ENCODE results near the gene NIPAL4.
A peak's percentile ranks its signal among the peaks of the same experiment; 100 is the strongest.

NIPAL4 gene

DNA sequence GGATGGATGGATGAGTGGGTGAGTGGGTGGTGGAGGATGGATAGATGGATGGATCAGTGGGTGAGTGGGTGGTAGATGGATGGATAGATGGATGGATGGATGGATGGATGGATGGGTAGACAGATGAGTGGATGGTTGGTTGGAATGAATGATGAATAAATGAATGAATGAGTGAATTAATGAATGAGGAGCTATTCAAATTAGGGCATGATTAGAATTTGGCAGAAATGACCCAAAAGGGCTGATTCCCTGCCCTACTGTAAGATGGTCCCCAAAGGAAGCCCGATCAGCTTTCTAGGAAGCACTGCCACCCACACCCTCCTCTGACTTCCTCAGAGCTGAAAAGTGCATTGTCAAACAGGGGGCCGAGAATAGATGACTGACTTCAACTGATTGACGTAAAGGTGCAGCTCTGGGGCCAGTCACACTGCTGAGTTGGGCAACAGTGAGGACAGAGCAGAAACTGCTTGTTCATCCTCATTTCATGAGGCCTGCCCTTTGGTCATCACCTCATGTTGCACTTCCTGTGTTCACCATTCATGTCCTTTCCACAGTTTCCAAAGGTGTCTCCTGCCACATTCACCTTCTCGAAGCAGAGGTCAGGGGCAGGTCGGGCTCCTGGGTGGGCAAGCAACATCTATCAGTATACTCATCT is 34.3 kb downstream of the NIPAL4 start:
- no peak for DNase-seq (ENCODE audit: low read depth)
- TF ChIP-seq, protein P1, sequence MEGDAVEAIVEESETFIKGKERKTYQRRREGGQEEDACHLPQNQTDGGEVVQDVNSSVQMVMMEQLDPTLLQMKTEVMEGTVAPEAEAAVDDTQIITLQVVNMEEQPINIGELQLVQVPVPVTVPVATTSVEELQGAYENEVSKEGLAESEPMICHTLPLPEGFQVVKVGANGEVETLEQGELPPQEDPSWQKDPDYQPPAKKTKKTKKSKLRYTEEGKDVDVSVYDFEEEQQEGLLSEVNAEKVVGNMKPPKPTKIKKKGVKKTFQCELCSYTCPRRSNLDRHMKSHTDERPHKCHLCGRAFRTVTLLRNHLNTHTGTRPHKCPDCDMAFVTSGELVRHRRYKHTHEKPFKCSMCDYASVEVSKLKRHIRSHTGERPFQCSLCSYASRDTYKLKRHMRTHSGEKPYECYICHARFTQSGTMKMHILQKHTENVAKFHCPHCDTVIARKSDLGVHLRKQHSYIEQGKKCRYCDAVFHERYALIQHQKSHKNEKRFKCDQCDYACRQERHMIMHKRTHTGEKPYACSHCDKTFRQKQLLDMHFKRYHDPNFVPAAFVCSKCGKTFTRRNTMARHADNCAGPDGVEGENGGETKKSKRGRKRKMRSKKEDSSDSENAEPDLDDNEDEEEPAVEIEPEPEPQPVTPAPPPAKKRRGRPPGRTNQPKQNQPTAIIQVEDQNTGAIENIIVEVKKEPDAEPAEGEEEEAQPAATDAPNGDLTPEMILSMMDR (conservative IDR thresholded peaks at IDR 0.05; ENCODE audit: low read depth, low read length): no peak
- no peak overlapping the region for H3K4me3 ChIP-seq (ENCODE audit: low read depth, low read length)

DNA sequence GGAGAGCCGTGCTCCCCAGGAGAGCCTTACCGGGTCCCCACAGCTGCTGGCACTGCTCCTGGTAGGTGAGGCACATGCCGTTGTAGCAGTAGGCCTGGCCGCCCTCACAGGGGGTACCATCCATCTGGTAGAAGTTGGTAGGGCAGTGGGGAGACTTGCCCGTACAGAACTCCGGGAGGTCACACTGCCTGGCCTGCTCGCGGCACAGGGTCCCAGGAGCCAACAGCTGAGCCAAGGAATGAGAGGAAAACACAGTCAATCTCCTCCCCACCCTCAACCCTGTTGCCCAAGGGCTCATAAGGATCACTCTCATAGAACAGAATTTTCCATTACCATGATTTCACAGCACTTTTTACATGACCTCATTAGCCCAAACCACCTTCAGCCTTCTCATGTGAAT is 36.9 kb downstream of the NIPAL4 start:
- TF ChIP-seq, protein P1 (conservative IDR thresholded peaks at IDR 0.05; ENCODE audit: low read depth, low read length): no peak
- H3K4me3 ChIP-seq (ENCODE audit: low read depth, low read length): no peak overlapping the region
- no peak for DNase-seq (ENCODE audit: low read depth)

DNA sequence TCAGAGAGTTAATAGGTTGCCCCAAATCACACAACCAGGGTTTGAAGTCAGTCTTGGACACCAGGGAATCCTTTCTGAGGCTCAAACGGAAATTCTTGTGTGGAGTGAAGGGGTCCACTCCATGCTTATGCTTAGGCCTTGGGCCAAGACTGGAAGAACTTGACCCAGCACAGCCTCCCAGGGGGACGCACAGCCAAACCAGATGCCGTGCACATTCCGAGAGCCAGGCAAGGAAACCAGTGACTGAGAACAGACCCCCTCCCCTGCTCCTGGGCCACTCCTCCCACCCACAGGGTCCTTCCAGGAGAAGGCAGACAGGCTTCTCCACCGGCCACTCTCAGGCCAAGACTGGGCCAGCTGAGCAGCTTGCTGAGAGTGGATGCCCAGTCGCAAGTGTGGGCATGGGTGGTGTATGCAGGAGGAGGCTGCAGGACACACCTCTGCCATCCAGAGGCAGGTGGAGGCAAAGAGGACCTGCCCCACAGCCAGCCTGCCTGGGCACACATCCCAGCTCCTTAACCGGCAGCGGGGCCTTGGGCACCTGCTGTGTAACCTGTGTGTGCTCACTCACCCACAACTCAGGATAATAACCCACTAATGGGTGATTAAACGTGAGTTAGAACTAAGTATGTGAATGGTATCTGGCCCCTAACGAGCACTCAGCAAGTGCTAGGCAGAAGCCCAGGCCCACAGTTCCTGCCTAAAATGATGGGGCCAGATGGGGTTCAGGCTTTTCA is 38.0 kb downstream of the NIPAL4 start:
- H3K4me3 ChIP-seq (ENCODE audit: low read depth, low read length): no peak overlapping the region
- TF ChIP-seq, protein P1 (conservative IDR thresholded peaks at IDR 0.05; ENCODE audit: low read depth, low read length): no peak
- DNase-seq (ENCODE audit: low read depth): no peak

DNA sequence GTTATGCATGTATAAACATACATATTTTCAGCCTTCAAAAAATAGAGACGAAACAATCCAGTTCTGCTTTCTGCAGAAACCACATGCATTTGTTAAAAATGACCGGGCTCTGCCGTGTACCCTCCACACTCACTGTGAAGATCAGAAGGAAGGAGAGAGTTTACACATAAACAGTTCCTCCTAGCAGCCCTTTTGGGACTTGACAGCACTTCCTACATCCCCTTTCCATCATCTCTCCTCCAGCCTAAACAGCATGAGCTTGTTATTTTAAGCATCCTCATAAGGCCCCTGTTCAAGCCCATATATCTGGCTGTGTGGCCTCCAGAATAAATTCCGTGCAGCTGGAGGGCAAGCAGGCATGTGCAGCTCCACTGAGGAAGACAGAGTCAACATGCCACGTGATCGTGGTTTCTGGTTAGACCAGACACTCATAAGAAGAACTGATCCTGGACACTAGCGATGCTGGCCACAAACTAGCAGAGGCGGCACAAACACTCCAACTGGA is 42.2 kb downstream of the NIPAL4 start:
- TF ChIP-seq, protein P1 (conservative IDR thresholded peaks at IDR 0.05; ENCODE audit: low read depth, low read length): no peak
- peak; percentile 48 for DNase-seq (ENCODE audit: low read depth)
- no peak overlapping the region for H3K4me3 ChIP-seq (ENCODE audit: low read depth, low read length)

DNA sequence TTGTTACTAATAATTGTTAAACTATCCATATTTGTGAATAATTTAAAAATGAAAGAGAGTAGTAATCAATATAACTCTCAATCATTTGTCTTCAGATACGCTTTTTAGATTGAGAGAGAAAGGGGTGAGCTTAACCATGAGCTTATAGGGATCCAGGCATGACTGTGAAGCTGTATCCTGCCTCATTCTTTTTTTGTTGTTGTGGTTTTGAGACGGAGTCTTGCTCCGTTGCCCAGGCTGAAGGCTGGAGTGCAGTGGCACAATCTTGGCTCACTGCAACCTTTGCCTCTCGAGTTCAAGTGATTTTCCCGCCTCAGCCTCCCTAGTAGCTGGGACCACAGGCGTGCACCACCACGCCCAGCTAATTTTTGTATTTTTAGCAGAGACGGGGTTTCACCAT is 44.0 kb downstream of the NIPAL4 start:
- DNase-seq (ENCODE audit: low read depth): no peak
- H3K4me3 ChIP-seq (ENCODE audit: low read depth, low read length): no peak overlapping the region
- TF ChIP-seq, protein P1 (conservative IDR thresholded peaks at IDR 0.05; ENCODE audit: low read depth, low read length): no peak

DNA sequence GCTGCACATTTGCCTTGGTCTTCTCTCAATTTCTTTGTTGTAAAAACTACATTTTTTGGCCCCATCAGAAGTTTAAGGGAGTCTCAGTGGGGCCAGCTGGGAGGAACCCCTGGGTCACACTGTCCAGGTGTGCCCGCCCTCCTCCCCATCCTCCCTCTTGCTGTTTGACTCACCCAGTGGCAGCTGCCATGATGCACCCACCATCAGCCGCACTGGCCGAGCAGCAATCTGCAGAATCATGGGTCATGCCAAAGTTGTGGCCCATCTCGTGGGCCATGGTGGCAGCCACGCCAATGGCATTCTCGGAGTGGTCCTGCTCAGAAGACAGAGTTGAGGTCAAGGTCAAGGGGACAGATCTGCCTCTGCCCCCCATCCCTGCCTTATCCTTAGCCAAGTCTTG is 45.5 kb downstream of the NIPAL4 start:
- TF ChIP-seq, protein P1 (conservative IDR thresholded peaks at IDR 0.05; ENCODE audit: low read depth, low read length): no peak
- no peak for DNase-seq (ENCODE audit: low read depth)
- no peak overlapping the region for H3K4me3 ChIP-seq (ENCODE audit: low read depth, low read length)
